NCI-H2227 (cell line): ENCODE results near the gene FAM180A.
"Not testable (repeated sequence)": the region's sequence is repeated elsewhere in the genome, so short reads cannot be mapped to it uniquely, and the experiment has no call there.

Experiments used
- DNase-seq: peaks from one replicate; lab custom pipeline; 2025; ENCODE audit not compliant: unreplicated experiment; lab: John Stamatoyannopoulos, UW

Gene FAM180A

DNA sequence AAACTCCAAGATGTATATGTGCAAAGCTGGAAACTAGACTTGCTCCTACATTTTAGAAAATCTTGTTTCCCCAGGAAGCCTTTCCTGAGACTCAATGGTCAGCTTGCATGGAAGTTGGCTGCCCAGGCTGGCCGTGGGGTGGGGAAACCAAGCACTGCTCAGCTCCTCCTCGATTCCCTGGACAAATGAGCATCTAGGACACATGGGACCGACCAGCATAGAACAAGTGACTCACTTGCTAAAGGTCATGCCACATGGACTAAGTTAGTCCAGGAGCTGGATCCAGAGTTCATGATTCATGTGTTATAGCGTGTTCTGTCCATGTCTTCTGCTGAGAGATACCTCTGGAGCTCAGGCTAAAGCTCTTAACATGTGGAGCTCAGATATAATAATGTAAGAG is 6.2 kb downstream of the FAM180A start:
- DNase-seq, result no peak

DNA sequence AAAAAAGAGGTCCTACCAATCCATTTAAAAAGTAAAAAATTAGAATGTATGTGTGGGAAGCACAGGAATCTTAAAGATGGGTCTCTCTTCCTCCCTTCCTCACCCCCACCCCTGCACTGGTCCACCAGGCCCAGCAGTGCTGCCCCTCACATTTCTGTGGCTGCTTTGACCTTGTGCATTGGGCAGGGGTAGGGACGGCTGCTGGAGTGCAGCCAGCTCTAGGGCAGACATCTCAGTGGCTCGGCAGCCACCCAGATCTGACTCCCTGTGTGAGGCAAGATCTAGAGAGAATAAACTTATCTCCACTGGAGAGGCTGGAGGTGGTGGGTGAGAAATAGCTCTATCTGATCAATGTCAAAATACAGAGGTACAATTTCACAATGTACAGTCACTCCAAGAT is 6.7 kb downstream of the FAM180A start:
- no peak for DNase-seq

DNA sequence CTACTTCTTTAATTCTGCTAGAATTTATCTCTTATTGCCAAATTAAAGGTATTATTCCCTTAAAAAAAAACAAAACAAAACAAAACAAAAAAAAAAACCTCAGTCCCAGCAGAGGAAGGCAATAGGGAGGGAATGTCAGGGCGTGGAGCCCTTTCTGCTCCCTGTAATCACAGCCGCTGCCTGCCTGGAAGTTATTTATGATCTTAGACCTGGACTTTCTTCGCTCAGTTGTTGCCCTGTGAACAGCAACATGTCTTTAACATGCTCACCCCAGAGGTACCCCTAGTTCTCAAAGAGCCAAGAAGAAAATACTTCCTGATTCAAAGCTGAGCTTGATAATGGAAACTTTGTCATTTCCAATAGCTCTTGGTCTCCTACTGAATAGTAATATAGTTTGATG is 7.7 kb downstream of the FAM180A start:
- DNase-seq, result no peak

DNA sequence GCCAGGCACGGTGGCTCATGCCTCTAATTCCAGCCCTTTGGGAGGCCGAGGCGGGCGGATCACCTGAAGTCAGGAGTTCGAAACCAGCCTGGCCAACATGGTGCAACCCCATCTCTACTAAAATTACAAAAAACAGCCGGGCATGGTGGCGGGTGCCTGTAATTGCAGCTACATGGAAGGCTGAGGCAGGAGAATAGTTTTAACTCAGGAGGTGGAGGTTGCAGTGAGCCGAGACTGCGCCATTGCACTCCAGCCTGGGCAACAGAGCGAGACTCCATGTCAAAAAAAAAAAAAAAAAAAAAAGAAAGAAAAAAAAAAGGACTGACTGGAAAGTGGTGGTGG is 11.3 kb downstream of the FAM180A start:
- not testable (repeated sequence) for DNase-seq

DNA sequence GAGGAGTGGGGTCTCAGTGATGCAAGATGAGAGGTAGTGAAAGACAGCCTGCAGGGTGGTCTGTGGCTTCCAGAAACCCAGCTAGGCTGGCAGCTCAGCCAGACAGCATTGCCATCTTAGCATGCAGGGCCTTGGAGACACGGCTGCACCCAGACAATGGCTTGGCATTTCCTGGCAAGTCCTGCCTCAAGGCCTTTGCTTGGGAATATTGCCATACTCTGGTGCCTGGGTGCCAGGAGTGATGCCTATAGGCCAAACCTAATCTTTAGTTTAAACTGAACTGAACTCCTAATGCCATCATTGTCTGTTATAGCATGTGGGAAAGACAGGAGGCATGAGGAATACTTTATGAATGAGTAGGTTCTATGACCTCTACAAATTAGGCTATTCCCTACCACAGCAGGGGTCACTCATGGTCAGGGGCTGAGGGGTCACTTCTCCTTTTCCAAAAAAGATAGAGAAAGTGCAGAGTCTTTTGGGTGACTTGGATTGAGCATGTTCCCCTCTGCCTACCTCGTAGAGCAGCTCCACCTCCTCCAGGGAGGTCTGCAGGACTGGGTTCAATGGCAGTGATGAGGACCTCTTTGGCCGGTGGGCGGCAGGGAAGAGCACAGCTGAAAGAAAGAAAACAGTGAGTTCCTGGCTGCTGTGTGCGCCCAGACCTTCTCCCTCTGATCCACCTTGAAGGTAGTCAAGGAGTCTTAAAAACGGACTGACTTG is 11.9 kb downstream of the FAM180A start:
- no peak for DNase-seq

DNA sequence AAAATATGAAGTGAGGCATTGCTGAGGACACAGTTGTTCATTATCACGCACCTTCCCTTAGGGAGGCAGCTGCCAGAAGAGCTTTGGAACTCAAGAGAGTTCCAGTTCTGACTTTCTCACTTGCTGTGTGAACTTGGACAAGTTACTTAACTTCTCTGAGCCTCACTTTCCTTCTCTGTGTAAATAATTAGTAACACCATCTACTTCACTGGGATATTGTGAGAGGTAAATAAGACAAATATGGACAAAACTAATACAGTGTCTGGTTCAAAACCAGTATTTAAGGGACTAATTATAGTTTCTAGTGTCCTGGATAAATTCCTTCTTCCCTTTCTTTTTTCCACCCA is 14.3 kb downstream of the FAM180A start:
- no peak for DNase-seq

DNA sequence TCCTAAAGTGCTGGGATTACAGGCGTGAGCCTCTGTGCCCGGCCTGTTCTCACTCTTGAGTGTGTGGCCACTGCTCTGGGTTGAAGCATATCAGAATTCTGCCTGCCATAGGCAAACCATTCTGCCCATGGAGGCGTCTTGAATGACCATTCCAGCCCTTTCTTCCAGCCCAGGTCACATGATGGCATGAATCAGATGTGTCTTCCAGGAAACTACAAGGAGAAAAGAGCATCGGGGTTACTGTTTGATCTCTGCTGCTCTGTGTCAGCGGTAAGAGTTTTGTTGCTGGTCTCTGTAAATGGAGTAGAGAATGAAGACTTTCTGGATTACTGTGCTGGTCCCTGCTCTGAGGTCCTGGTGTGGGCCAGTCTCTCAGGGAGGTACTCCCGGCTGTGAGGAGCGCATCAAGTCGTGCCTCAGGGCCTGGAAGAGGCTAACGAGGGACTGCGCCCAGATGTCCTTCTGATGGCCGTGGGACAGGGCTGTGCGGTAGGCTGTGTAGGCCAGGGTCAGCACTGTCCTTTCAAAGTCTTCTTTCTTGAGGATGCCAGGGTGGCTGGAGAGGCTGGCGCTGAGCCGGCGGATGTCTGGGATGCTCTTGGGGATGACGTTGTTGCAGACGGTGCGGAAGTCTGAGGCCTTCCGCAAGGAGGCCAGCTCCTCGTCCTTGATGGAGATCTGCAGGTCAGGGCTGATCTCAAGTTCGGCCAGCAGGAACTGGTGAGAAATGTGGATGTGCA is 14.8 kb downstream of the FAM180A start:
- DNase-seq, result no peak

DNA sequence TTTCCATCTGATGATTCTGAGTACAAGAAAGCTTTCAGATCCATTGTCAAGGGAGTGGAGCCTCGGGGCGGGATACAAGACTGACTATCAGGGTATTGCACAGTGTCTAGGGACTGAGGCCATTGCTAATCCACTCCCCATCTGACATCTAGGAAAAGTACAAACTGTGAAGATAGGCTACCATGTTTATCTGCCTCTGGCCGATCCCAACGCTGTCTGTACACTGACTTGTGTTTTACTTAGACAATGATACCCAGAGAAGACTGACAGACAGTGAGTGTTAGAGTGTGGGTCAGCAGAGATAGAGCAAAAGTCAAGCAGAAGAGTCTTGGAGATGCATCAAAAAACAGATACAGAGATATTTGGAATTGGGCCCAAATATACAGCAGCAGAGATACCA is 17.5 kb downstream of the FAM180A start:
- no peak for DNase-seq

DNA sequence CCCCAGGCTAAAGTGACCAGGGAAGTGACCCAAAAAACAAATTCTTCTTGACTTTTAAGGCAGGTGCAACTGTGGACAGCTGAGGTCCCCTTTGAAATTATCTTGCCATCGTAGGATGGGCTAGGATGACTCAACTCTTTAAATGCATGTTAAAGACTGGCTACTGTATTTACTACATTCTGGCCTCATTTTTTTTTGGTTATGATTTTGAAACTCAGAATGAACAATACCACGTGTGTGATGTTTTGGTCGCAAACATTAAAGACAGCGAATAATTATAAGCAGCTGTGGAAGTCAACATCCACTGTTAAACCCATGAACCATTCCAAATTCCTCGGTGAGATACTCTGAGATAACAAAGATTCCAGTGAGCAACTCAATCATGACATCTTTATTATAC is 19.4 kb downstream of the FAM180A start:
- DNase-seq, result no peak

DNA sequence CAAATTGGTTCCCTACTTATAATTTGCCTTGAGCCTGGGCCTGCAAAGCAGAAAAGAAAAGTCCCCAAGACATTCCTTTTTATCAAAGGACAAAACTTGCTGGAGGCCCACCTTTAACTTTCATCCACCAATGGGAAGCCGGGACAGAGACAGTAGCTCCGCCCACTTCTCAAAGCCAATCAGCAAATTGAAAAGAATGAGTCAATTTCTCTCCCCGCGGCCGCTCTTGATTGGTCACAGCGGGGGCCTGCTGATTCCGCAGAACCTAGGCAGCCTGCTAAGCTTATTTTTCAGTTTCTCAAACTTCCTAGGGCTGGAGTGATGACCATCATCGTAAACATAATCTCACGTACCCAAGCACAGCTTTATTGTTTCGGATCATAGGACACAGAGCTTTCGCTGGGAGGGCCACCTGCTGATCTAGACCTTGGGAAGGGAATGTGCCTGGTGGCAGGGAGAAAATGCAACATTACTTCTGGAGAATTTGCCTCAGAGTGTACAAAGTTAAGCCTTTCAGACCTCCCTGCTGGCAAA is 20.4 kb downstream of the FAM180A start, which contains the start of gene SLC13A4:
TSS of gene SLC13A4 (minus strand) at position 51 of the 534 bp plus-strand sequence. CDS start 690 bp downstream, outside the sequence.
- no peak for DNase-seq

DNA sequence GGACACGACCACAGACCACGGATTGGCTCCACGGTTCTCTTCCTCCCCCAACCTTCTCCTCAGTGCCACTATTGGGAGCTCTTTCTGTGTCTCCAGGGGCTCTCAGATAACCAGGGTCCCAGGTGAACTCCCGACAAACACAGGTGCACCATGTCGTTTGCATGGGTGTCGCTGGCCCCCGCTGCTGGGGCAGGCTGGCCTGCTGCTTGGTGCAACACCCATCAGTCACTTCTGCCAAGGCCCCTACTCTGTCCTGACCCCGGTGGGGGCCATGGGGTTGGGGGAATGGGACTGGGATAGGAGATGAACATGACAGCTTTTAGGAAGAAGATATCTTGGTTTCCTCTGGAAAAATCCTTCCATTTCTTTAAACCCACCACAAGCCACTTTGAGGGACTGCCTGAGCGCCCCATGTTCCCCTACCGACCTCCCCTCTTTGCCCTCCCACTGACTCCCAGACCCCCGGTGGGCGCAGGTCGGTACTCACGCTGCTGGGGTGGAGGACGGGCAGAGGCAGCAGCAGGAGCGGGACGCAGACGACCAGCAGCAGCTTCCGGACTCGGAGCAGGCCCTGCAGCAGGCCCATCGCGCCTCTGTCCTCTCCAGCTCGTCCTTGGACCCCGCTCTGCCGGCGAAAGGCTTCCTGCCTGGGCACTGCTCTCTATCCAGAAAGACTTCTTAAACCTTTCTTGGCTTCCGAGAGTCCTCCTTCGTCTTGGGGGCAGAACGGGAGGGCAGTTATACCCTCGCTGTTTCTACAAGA is 21.5 kb downstream of the FAM180A start:
- DNase-seq, result no peak

DNA sequence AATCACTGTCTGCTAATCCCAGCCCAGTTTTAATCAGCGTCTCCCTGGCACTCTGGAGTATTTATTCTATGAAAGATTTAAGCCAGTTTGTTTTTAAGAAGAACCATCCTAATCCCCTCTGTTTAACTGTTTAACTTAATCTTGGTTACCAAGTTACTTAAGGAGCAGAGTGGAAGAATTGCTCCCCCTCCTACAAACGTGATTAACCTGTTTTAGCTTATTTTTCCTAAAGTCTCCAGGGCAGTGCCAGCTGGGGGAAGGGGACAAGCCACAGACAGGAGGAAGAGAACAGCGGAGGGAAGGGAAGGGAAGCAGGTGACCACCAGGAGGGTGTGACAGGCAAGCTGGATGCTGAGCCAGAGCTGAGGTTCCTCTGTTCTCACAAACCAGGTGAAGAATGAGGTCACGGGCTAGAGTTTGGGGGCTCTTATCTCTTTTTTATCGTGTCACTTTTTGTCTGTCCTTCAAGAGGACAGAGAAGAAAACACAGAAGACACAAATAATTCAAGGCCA is 22.3 kb downstream of the FAM180A start:
- DNase-seq, result no peak

DNA sequence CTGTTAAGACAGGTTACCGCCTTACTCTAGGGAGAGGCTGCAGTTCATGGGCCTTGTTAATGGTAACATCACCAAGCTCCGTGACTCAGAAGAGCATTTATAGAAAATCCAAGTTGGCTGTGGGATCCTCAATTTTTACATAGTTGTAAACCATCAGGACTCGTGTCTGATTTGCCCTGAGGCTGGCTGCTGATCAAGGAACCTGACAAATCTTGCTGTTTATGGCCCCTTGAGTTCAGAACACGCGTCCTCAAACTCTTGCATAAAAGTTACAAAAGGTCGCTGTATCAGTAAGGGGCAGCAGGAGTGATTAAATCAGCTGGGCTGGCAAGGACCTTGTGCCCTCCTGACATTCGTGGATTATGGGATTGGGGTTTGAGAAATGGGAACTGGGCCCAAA is 25.2 kb downstream of the FAM180A start:
- no peak for DNase-seq

DNA sequence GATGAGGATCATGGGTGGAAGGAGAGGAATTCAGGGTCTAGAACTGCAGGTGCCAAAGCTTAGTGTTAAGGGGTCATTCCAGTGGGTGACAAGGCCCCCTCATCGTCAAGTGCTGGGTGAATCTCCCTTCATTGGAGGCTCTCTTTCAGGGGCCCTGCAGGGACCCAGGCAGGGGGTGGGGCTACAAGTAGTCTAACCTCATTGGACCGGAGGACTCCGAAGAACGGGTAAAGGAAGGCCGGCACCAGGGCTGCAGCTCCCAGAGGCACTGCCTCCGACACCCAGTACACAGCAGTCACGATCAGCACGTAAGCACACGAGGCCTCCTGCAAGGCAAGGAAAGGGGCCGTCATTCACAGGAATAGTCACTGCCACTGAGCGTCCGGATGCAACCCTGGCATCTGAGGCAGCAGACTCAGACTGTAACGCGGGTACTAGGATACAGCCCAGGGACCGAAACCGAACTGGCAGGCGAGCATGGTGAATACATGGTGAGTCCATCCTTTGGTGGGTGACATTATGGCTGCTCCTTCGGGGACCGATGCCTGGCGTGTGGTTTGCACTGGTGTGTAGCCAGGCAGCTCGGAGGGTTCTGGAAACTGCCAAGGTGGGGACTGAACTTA is 27.3 kb downstream of the FAM180A start:
- DNase-seq, result no peak

DNA sequence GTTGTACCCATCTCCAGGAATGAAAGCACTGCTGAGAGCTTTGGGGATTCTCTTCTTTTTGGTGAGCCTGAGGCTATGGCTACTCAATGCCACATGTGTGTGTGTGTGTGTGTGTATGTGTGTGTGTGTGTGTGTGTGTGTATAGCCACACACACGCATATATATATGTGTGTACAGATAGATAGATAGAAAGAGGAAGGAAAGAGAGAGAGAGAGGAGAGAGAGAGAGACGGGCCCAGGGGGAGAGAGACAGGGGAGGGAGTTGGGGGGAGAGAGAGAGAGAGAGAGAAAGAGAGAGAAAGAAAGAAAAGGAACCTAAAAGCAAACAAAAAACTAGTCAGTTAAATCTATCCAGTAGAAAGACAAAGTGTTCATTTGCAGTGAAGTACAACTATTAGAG is 28.9 kb downstream of the FAM180A start:
- no peak for DNase-seq

DNA sequence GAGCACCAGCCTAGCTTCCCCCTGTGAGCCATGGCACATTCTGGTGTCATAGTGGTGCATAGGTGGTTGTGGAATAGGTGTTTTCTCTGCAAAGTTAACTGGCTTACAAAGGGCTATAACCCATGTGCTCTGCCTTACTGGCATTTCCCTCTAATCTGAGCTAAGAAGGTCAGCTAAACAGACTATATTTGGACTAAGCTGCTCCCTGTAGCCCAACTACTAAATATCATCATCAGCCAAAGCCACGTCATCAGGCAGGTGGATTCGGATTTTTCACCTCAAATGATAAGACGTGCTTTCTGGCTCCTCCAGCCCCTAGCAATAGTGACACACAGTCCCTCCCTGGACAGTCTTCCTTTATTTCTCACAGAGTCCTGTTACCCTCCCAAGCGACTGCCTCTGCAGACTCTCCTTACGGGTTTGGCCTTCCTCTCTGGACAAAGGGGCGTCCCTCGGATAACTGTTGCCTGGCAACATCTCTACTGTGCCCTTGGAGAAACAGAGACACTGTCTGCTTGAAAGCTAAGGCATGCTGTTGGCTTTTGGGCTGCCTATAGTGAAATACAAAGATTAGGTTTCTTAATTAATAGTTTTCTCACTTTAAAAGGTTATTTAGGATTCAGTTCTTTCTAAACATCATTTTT is 29.7 kb downstream of the FAM180A start:
- no peak for DNase-seq

DNA sequence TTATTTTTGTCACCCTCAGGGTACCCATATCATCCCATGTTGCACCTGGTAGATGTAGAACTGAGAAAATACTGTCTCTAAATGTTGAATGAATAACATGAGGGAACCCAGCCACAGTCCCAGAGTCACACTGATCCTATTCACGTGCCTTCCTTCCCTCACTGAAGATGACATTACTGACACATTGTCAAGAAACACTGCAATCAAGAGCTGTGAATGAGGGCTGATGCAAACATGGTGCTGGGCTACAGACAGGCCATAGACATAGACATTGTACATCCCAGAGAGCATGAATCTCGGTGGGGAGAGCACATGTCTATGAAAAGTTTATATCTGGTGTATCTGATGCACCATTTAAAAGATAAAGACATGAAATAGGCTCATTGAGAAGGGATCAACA is 30.4 kb downstream of the FAM180A start:
- DNase-seq, result no peak

DNA sequence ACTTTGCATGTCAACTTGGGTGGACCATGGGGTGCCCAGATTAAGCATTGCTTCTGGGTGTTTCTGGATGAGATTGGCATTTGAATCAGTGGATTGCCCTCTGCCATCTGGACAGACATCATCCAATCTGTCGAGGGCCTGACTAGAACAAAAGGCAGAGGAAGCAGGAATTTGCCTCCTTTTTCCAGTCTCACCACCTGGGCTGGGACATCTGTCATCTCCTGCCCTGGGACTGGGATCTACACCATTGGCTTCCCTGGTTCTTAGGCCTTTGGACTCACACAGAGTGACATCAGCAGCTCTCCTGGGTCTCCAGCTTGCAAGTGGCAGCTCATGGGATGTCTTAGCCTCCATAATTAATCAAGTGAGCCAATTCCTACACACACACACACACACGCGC is 30.9 kb downstream of the FAM180A start:
- DNase-seq, result no peak

DNA sequence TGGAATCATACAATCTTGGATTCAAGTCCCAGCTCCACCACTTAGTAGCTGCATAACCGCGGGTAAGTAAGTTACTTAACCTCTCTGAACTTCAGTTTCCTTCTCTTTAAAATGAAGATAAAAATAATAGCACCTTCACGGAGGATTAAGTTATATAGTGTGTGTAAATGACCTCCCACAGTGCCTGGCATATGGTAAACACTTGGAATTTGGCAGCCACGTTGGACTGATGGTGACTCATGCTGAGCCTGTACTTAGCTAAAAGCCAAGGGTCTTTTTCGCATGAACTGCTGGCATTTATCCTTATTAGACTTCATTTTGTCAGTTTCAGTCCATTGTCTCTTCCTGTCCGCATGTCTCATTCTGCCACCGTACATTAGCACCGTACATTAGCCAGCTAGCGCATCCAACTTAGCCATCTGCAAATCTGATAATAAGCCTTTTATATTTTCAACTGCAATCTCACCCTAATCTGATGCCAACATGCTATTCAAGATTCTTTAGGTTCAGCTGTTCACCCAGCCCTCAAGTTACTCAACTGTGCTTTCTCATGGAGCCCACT is 31.9 kb downstream of the FAM180A start:
- DNase-seq, result peak; percentile 43

DNA sequence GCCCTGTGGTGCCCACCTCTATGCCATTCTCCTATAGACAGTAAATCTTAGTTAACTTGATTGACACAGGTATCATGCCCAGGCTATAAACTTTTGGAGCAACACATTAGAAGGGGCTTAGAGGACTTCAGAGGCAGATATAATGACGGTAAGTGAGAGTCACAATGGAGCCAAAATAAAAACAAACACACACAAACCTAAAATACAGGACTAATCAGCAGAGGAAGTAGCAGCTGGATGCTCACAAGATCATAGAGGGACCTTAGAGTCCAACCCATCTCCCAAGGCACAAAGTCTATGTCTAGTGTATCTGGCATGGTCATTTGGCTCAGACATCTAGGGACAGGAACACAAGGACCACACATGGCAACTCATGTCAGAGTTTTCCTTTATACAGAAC is 32.9 kb downstream of the FAM180A start:
- no peak for DNase-seq
